PC-3 (cell line): ENCODE measurements around the gene MAPKAP1.

Source experiments
- CTCF ChIP-seq: fragments of 300-600 bp; sonication (generic); conservative IDR thresholded peaks from 2 replicates; pipeline ENCODE4 v1.5.1; 2017; ENCODE audit warnings: antibody characterized with exemption, low read depth, mild to moderate bottlenecking, low read length
- EZH2 ChIP-seq: fragments of 300-600 bp; sonication (generic); IDR thresholded peaks from one replicate; pipeline ENCODE4 v1.6.1; 2017; ENCODE audit warnings: antibody characterized with exemption, mild to moderate bottlenecking, low read length; ENCODE audit not compliant: unreplicated experiment
- EZH2phosphoT487 ChIP-seq: fragments of 300-600 bp; sonication (generic); IDR thresholded peaks from 2 replicates; pipeline ENCODE4 v1.6.1; 2018; ENCODE audit warnings: mild to moderate bottlenecking, antibody characterized with exemption, low read length, borderline replicate concordance

- TF ChIP-seq CTCF = no peak
- no peak for TF ChIP-seq EZH2phosphoT487
- TF ChIP-seq EZH2 = no peak
Measured at GRCh38 chr9:125472926-125473701, 233.9 kb downstream of the MAPKAP1 start.
